Smooth muscle cell (in vitro differentiated cells): Measurements from ENCODE around the gene ABR. TPM values are rescaled to one million over a fixed set of nuclear protein-coding genes. Genes with fewer than 3 reads are reported as not detected.

Experiments
- DNase-seq: peaks from one replicate; lab custom pipeline; 2025; ENCODE audit not compliant: unreplicated experiment; lab: John Stamatoyannopoulos, UW
- H2AFZ ChIP-seq: fragments of 200-600 bp; sonication (generic); 2 replicates; pipeline ENCODE4 v1.6.0; 2016; ENCODE audit warnings: antibody characterized with exemption, low read depth, mild to moderate bottlenecking
- H3F3A ChIP-seq: fragments of 200-600 bp; sonication (generic); 2 replicates; pipeline ENCODE4 v1.6.0; 2017; ENCODE audit warnings: antibody characterized with exemption, low read depth
- H3K27ac ChIP-seq: fragments of 200-600 bp; sonication (generic); 2 replicates; pipeline ENCODE4 v1.5.1; 2016; ENCODE audit warnings: low read depth, mild to moderate bottlenecking
- H3K27me3 ChIP-seq: fragments of 200-600 bp; sonication (generic); 2 replicates; pipeline ENCODE4 v1.6.1; 2016; ENCODE audit warnings: low read depth, mild to moderate bottlenecking
- H3K36me3 ChIP-seq: fragments of 200-600 bp; sonication (generic); 2 replicates; pipeline ENCODE4 v1.5.1; 2016; ENCODE audit warnings: low read depth
- H3K4me1 ChIP-seq: fragments of 200-600 bp; sonication (generic); 2 replicates; pipeline ENCODE4 v1.5.1; 2016; ENCODE audit warnings: low read depth
- H3K4me2 ChIP-seq: fragments of 200-600 bp; sonication (generic); 2 replicates; pipeline ENCODE4 v1.6.0; 2016; ENCODE audit warnings: mild to moderate bottlenecking
- H3K4me3 ChIP-seq: fragments of 200-600 bp; sonication (generic); 2 replicates; pipeline ENCODE4 v1.5.1; 2016; ENCODE audit warnings: mild to moderate bottlenecking
- H3K79me2 ChIP-seq: fragments of 200-600 bp; sonication (generic); 2 replicates; pipeline ENCODE4 v1.6.0; 2016; ENCODE audit warnings: low read depth, mild to moderate bottlenecking
- H3K9ac ChIP-seq: fragments of 200-600 bp; sonication (generic); 2 replicates; pipeline ENCODE4 v1.6.0; 2016; ENCODE audit warnings: low read depth
- H3K9me3 ChIP-seq: fragments of 200-600 bp; sonication (generic); replicated peaks from 2 replicates; pipeline ENCODE4 v1.5.1; 2016; ENCODE audit warnings: low read depth
- H4K20me1 ChIP-seq: fragments of 200-600 bp; sonication (generic); 2 replicates; pipeline ENCODE4 v1.6.0; 2016; ENCODE audit warnings: low read depth
- WGBS: methylation state at CpG from one replicate; pipeline ENCODE4 v1.1.7; 2016; ENCODE audit warnings: low lambda C conversion rate; 5-methylcytosine and 5-hydroxymethylcytosine counted together
- polyA plus RNA-seq: library from polyadenylated mRNA; unstranded; fragments of >200 nt; fragmentation: Nextera tagmentation; extraction: Ambion mirVana; gene quantifications from 2 replicates; pipeline ENCODE4 v1.2.1, GENCODE V29; 2016
- total RNA-seq: library from RNA; depleted of rRNA; stranded (reverse); fragments of >200 nt; gene quantifications from 2 replicates; pipeline ENCODE4 v1.2.3, GENCODE V29; 2014
- TF ChIP-seq, protein P1 (sequence below): fragments of 200-600 bp; sonication (generic); IDR thresholded peaks from 2 replicates; pipeline ENCODE4 v1.5.1; 2017; ENCODE audit warnings: borderline replicate concordance, mild to moderate bottlenecking, antibody characterized with exemption; ENCODE audit not compliant: insufficient read depth, poor library complexity, severe bottlenecking

Gene ABR
- total and polyA plus RNA-seq, 2 experiments from 2014 or later: 16.1 to 29.1 TPM

DNA sequence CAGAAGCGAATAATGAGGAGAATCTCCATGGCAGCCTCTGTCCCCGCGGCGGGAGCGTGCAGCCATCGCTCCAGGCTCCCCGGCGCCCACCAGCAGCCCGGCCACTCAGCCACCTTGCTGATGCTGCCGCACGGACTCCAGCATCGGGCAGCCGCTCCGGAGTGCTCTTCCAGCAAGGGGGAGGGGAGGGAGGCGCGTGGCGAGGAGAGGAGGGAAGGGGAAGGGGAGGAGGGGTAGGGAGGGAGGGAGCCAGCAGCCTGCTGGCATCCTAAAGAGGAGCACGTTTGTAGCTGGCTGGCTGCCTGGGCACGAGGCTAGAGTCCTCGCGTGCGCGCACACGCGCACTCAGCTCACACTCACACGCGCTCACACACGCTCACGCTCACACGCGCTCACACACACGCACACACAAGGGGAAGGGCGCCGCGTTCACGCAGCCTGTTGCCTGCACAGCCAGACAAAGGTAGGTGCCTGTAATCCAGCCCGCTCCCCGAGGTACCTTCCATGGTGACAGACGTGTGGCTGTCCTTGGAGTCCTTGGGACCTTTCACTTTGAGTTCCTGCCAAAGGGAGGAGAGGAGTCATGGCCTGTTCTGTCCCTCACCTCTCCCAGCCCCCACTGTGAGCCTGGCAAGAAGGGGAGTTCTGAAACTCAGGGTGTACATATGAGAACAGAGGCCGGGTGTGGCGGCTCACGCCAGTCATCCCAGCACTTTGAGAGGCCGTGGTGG, 100.8 kb downstream of the ABR start:
- Histone ChIP-seq H3K27ac (no peak overlapping the region), H3K36me3 (no peaks in the 10 kb centered on the region), H2AFZ (no peak overlapping the region), H4K20me1 (peaks cover 23% of the 10 kb centered on the region), H3K4me1 (no peaks in the 10 kb centered on the region), H3K9me3 (no peaks in the 10 kb centered on the region), H3K4me2 (no peak overlapping the region), H3F3A (no peaks in the 10 kb centered on the region), H3K27me3 (no peaks in the 10 kb centered on the region), H3K4me3 (no peak overlapping the region), H3K79me2 (no peaks in the 10 kb centered on the region), H3K9ac (no peak overlapping the region)
- 97% methylated on average over 23 of the region's 43 CpGs for WGBS
- DNase-seq: no peak
- TF ChIP-seq, protein P1, sequence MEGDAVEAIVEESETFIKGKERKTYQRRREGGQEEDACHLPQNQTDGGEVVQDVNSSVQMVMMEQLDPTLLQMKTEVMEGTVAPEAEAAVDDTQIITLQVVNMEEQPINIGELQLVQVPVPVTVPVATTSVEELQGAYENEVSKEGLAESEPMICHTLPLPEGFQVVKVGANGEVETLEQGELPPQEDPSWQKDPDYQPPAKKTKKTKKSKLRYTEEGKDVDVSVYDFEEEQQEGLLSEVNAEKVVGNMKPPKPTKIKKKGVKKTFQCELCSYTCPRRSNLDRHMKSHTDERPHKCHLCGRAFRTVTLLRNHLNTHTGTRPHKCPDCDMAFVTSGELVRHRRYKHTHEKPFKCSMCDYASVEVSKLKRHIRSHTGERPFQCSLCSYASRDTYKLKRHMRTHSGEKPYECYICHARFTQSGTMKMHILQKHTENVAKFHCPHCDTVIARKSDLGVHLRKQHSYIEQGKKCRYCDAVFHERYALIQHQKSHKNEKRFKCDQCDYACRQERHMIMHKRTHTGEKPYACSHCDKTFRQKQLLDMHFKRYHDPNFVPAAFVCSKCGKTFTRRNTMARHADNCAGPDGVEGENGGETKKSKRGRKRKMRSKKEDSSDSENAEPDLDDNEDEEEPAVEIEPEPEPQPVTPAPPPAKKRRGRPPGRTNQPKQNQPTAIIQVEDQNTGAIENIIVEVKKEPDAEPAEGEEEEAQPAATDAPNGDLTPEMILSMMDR: no peak

DNA sequence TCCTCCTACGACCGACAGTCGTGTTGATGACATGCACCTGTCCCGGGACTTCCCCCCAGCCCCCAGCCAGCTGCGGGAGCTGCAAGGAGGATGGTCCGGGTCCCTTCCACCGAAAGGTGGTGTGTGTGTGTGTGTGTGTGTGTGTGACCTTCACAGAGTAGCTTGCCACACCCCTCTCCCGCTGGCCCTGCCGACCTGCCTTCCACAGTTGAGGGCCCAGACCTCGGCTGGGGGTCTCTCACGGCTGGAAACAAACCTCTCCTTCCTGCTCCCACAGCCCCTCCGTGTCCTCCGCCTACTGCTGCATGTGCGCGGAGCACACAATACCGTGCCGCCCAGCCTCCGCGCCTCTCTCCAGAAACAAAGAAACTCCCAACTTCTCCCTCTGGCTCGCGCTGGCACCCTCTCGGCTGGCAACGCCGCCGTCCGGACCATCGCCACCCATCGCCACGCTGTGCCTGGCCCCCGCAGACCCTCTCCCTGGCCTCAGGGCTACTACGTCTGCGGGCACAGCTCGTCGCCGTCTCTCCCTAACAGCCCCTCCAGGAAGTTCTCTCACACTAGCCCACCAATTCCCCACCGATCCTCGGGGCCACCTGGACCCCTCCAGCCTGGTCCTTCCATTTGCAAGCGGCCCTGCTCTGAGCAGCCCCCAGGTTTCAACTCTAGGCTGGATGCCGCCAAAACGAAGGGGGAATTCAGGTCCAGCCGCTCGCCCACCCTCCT, 101.6 kb downstream of the ABR start:
- no peak overlapping the region for H3K27ac ChIP-seq
- TF ChIP-seq, protein P1: no peak
- no peak overlapping the region for H3K4me3 ChIP-seq
- no peak overlapping the region for H3K4me2 ChIP-seq
- no peaks in the 10 kb centered on the region for H3K27me3 ChIP-seq
- no peak overlapping the region for H2AFZ ChIP-seq
- no peaks in the 10 kb centered on the region for H3F3A ChIP-seq
- no peak for DNase-seq
- H3K36me3 ChIP-seq: no peaks in the 10 kb centered on the region
- WGBS: 90% methylated on average over 42 of the region's 42 CpGs
- H4K20me1 ChIP-seq: peaks cover 26% of the 10 kb centered on the region
- H3K79me2 ChIP-seq: no peaks in the 10 kb centered on the region
- H3K9me3 ChIP-seq: no peaks in the 10 kb centered on the region
- no peak overlapping the region for H3K9ac ChIP-seq
- no peaks in the 10 kb centered on the region for H3K4me1 ChIP-seq

GRCh38 chr17:1077581-1077985, 102.2 kb downstream of the ABR start:
- Histone ChIP-seq H3K9me3 (no peaks in the 10 kb centered on the region), H3K36me3 (no peaks in the 10 kb centered on the region), H3K4me3 (no peak overlapping the region), H3K4me2 (no peak overlapping the region), H2AFZ (no peak overlapping the region), H3K79me2 (no peaks in the 10 kb centered on the region), H4K20me1 (peaks cover 26% of the 10 kb centered on the region), H3K27ac (no peak overlapping the region), H3K9ac (no peak overlapping the region), H3K27me3 (no peaks in the 10 kb centered on the region), H3K4me1 (no peaks in the 10 kb centered on the region), H3F3A (no peaks in the 10 kb centered on the region)
- no peak for DNase-seq
- WGBS: 96% methylated on average over 10 of the region's 10 CpGs
- TF ChIP-seq, protein P1: no peak
